Dermis microvascular lymphatic vessel endothelial cell (primary cell): ENCODE data around the gene PRELID1. TPM values are rescaled to one million over a fixed set of nuclear protein-coding genes. Genes with fewer than 3 reads are reported as not detected.
A peak's percentile ranks its signal among the peaks of the same experiment; 100 is the strongest.
"Not testable (repeated sequence)": the region's sequence is repeated elsewhere in the genome, so short reads cannot be mapped to it uniquely, and the experiment has no call there.

Experiments used
- DNase-seq, 2 donors: peaks; one replicate each; pipeline versions ENCODE4 v3.0.0 to v3.0.0-alpha.2; 2010; ENCODE audit warnings: low read depth in 2 of 2
- total RNA-seq: library from RNA; depleted of rRNA; stranded (reverse); fragments of >200 nt; gene quantifications from 2 replicates; pipeline ENCODE4 v1.2.1, GENCODE V29; 2014

PRELID1 gene
- total RNA-seq = 115 and 117 TPM in 2 replicates

- DNase-seq = peak; percentile 47 to 87
These were observed at the start of gene PRELID1, which contains the start of gene RAB24 for GRCh38 chr5:177303121-177303924. TSS of gene PRELID1 (plus strand) at chr5:177303799. CDS start at chr5:177303986, 187 bp downstream. TSS of gene RAB24 (minus strand) at chr5:177303719. CDS start at chr5:177303288, 431 bp downstream.

GRCh38 chr5:177256296-177256695 lies 47.3 kb upstream of the PRELID1 start:
- no peak for DNase-seq

- not testable (repeated sequence) for DNase-seq
These were observed 44.9 kb upstream of the PRELID1 start for GRCh38 chr5:177258711-177259110.

- DNase-seq = no peak
These were observed 42.6 kb upstream of the PRELID1 start for GRCh38 chr5:177260961-177261360.

DNA sequence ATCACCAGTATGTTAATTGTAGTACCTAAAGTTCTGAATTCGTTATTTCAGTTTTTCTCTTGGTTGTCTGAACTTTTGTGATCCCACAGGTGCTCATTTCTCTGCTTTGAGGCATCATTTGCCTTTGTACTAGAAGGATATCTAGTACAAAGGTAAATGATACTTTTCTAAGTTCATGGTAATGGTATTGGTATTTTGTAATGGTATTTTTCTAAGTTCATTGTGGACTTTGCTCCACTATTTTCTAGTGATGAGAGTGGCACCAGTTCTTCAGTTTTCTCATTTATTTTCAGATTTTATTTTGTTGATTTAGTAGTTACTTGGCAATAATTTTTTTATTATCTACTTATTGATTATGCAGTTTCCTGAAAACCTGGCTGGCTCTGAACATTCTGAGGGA lies 42.1 kb upstream of the PRELID1 start:
- no peak for DNase-seq

DNA sequence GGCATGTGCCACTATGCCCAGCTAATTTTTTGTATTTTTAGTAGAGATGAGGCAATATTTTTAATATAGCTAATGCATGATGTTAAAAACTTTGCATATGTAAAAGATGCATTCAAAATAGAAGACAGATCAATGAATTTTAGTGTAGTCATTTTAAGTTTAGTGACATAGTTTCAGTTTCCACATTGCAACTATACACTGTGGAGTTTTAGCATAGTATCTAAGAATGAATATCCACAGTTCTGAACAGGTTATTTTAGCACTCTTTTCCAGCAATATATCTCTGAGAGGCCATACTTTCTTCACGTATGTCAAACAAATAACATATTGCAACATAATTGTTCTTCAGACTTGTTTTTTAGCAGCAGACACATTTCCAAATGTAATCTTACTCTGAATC lies 39.4 kb upstream of the PRELID1 start:
- DNase-seq = no peak

DNA sequence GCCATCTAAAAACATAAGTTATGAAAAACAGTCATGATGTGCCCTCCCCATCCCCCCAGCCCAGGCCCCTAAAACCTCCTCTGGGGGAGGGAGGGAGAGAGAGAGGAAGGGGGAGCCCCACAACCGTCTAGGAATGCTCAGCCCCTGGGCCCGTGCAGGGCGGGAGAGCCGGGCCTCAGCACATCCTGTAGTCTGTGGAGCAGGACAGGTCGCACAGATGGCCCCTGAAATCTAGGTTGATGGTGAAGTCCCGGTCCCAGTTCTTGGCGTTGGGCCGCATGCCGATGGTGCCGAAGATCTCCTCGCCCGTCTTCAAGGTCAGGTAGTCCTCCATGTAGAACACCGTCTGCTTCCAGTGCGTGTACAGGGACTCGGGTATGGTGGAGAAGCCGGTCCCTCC lies 38.2 kb upstream of the PRELID1 start:
- no peak for DNase-seq

DNA sequence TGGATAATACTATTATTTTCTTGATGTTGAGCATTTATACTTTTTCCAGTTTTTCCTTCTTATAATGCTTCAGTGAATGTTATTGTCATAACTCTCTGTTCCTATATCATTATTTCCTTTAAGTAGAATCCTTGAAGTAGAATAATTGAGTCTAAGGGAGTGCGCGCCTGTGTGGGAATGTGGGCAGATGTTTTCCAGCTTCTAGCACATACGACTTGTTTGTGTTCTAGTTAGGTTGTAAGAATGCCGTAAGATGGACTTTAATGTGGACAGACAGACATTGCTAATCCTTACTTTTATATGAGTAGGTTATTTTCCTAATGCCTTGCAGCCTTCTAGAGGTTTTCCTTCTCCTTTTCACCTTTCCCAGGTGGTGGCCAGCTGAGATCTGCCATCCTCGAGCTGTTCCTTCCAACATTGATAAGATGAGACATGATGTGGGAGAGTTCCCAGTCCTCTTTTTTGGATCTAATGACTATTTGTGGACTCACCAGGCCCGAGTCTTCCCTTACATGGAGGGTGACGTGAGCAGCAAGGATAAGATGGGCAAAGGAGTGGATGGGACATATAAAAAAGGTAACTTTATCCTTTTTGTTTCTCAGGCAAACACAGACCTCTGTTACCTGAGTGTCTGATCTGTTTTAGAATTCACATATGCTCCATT lies 34.2 kb upstream of the PRELID1 start:
- no peak for DNase-seq

DNA sequence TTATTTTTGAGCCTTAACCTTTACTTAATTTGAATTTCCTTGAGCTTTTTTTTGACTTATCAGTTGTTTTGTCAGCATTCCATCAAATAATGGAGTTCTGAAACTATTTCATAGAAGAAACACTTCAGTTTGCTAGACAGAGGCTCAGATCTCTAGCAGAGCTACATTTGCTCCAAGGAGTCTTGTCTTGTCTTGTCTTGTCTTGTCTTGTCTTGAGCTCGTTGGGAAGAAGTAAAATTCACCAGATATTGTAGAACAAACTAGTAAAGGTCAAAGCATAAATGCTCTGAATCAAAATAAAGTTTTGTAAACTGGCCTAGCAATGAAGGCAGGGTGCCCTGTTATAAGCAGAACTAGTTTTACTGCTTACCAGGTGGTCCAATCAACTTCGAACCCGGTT lies 33.6 kb upstream of the PRELID1 start:
- no peak for DNase-seq

GRCh38 chr5:177270653-177271052 lies 32.9 kb upstream of the PRELID1 start:
- no peak for DNase-seq

DNA sequence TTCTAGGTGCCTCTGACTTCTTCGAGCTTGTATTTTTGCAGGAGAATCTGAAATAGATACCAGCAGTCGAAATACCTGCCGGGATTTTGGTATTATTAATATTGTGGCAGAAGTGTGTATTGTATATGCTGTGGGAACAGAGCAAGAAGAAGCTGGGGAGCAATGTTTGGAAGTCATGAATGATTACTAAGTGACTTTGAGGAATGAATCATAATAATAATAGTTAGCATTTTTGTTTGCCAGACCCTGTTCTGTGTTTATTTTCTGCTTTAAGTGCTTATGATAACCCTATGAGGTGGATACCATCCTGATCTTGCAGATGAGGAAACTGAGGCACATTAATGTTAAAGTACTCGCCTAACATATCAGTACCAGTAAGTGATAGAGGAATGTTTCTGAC lies 32.5 kb upstream of the PRELID1 start:
- DNase-seq = no peak

- no peak for DNase-seq
These were observed 27.7 kb upstream of the PRELID1 start for GRCh38 chr5:177275883-177276282.

DNA sequence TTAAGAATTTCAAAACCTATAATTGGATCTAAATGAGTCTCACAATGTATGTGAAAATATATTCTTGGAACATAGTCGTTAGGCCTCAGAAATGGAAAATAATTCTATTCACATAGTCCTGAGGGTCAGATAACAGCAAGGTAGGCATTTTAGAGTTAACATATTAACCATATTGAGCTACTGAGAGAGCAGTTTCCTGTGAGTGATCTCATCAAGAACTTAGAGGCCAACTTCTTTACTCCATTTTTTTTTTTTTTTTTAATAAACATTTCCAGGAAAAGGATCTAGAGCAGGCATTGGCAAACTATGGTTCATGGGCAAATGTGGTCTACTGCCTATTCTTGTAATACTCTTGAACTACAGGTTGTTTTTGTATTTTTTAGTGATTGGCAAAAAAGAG lies 26.7 kb upstream of the PRELID1 start:
- DNase-seq = peak in 1 of 2 donors; percentile 53

DNA sequence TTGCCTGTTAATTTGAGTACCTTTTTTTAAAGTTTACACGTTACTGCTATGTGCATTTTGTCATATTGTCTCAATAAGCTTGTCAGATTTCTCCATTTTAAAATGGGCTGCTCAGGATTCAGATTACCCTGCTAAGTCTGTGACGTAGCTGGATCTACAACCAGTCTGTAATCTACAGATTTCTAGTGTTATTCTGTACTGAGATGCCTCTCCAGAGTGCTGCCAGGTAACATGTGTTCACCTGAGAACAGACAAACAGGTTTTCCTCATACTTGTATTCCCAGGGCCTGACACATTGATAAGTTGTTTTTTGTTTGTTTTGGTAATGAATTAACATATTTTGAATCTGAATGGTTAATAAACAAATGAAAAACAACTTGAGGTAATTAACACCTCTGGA lies 15.4 kb upstream of the PRELID1 start:
- no peak for DNase-seq

GRCh38 chr5:177290816-177291596 lies 12.6 kb upstream of the PRELID1 start:
- no peak for DNase-seq

DNA sequence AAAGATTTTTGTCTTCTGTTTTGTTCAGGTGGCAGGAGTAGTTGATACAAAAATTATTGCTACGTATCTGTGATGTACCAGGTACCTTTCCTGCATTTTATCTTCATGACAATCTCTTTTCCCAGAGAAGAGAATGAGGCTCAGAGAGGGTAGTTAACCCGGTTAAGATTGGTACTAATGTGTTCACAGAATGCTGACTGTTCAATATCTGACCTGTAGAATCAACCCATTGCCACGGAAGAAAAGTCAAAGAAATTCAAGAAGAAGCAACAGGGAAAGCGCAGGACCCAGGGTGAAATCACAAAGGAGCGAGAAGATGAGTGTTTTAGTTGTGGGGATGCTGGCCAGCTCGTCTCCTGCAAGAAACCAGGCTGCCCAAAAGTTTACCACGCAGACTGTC lies 11.9 kb upstream of the PRELID1 start:
- no peak for DNase-seq

GRCh38 chr5:177293819-177294581 lies 9.6 kb upstream of the PRELID1 start:
- DNase-seq = no peak

- no peak for DNase-seq
These were observed 9.0 kb upstream of the PRELID1 start for GRCh38 chr5:177294632-177295031.

- no peak for DNase-seq
These were observed 7.7 kb upstream of the PRELID1 start for GRCh38 chr5:177295924-177296323.

GRCh38 chr5:177296581-177296980 lies 7.0 kb upstream of the PRELID1 start:
- peak in 1 of 2 donors; percentile 64 for DNase-seq

- DNase-seq = no peak
These were observed 5.7 kb upstream of the PRELID1 start for GRCh38 chr5:177297922-177298321.
